DMS114 treated with DMSO at 0.1 percent for 48 hours (cell line): ENCODE measurements around the gene SLC1A5.
"Not testable (repeated sequence)": the region's sequence is repeated elsewhere in the genome, so short reads cannot be mapped to it uniquely, and the experiment has no call there.

Experiments
- DNase-seq: peaks from one replicate; lab custom pipeline; 2025; ENCODE audit not compliant: unreplicated experiment; lab: John Stamatoyannopoulos, UW

The SLC1A5 gene

GRCh38 chr19:46788262-46788967, at the start of gene SLC1A5:
Gene SLC1A5 (minus strand): TSS chr19:46788594. CDS start chr19:46787965, 629 bp downstream.
- peak; percentile 86 for DNase-seq

GRCh38 chr19:46838160-46838559, 49.8 kb upstream of the SLC1A5 start:
- DNase-seq, result no peak

DNA sequence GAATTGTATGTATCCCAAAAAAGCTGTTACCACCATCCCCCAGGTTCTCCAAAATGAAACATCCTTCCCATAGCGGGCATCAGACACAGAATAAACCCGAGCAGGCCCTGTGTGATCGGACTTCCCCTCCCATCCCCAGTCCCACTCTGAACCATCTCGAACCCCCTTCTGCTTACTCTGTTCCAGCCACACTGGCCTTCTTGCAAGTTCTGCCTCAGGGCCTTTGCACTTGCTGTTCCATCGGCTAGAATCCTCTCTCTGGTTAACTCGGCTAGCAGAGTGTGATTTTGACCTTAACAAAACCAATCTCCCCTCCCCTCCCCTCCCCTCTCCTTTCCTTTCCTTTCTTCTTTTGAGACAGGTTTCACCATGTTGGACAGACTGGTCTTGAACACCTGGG, 46.6 kb upstream of the SLC1A5 start:
- DNase-seq, result no peak

DNA sequence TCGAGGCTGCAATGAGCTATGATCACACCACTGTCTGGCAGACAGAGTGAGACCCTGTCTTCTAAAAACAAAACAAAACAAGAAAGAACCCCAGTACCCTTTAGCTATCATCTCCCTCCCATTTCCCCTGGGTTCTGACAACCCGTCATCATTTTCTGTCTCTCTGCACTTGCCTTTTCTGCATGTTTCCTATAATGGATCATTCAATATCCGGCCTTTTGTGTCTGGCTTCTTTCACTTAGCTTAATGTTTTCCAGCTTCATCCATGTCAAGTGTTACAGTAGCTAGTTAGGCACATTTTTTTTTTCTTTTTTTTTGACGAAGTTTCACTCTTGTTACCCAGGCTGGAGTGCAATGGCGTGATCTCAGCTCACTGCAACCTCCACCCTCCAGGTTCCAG, 45.7 kb upstream of the SLC1A5 start:
- no peak for DNase-seq

GRCh38 chr19:46830864-46831263, 42.5 kb upstream of the SLC1A5 start:
- no peak for DNase-seq

DNA sequence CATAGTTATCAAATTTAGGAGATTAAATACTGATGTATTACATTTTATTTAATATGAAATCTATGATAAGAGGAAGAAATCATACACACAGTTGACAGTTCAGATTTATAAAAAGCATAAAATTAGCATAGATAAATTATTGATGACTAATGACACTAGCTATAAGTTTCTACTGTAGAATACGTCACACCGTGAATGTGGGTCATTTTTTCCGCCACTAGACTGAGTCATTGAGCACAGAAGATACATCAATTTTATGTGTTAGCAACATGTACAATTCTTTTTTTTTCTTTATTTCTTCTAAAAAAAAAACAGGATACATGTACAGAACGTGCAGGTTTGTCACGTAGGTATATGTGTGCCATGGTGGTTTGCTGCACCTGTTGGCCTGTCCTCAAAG, 40.1 kb upstream of the SLC1A5 start:
- DNase-seq, result no peak

GRCh38 chr19:46825731-46826055, 37.3 kb upstream of the SLC1A5 start:
- DNase-seq, result no peak

DNA sequence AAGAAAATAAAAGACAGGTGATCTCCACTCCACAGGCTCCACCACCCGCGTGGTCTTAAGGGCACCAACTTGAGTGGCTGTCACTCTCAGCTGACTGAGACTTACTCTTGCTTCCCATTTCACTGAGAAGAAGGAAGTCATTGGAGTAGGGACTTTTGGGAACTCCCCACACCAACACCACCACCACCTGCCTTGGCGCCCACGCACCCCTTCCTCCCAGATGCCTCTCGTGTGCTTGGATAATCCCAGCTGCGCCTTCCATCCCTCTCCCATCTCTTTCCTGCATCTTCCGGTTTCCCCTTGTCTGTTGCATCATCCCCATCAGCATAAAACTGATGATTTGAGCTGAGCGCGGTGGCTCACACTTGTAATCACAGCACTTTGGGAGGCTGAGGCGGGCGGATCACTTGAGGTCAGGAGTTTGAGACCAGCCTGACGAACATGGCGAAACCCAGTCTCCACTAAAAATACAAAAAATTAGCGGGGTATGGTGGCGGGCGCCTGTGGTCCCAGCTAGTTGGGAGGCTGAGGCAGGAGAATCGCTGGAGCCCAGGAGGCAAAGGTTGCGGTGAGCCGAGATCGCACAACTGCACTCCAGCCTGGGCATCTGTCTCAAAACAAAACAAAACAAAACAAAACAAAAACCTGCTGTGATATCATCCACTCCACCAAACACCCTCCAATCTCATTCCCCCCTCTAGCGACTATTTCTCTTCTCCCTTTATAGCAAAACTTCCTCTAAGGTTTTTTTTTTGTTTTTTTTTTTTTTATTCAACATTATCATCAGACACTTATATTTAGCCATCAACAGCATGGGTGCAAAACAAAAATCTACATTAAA, 36.7 kb upstream of the SLC1A5 start:
- DNase-seq, result peak; percentile 30

GRCh38 chr19:46823049-46823448, 34.7 kb upstream of the SLC1A5 start:
- no peak for DNase-seq

DNA sequence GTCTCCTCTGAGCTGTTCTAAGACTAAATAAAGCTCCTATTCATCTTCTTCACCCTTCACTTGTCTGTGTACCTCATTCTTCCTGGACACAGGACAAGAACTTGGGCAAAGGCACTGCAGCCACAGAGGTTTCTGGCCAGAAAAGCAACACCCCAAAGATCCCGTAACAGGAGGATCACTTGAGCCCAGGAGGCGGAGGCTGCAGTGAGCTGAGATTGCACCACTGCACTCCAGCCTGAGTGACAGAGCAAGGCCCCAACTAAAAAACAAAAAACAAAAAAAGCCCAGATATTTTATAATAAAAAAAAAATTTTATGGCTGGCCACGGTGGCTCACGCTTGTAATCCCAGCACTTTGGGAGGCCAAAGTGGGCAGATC, 34.0 kb upstream of the SLC1A5 start:
- not testable (repeated sequence) for DNase-seq

DNA sequence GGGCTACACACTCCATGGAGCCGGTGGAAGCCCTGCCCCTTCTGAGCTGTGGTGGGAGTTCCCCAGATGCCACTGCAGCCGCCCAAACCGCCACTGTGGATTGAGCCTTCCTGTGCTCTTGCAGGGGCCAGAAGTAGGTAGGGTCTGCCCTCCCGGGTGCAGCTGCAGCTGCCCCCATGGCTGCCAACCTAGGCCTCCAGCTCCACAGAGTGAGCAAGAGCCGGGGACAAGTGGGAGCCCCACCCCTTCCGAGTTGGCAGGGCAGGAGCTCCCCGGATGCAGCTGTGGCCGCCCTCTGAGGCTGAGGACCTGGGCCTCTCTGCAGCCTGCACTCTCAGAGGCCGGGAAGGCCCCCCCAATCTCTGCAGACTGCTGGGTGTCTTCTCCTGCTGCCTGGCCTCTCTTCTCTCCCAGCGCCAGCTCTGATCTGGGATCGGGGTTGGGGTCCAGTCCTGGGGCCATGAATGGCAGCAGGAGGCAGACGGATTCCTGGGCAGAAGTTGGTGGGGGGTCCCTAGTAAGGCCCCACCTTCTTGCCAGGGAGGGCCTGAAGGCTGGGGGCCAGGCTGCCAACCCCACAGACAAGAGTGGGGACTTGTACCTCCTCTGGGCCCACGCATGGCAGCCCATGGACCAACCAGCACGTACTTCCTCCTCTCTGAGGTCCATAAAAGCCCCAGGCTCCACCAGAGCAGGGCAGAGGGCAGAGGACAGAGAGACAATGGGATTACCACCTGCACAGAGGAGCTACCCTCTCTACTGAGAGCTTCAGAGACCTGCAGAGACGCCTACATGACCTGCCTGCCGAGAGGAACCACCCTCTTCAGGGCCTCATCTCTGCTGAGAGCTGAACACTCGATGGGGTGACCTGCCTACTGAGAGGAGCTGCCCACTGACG, 33.4 kb upstream of the SLC1A5 start:
- DNase-seq, result no peak

GRCh38 chr19:46818812-46819211, 30.4 kb upstream of the SLC1A5 start:
- DNase-seq, result no peak

- no peak for DNase-seq
These were observed 27.6 kb upstream of the SLC1A5 start for GRCh38 chr19:46815833-46816627.

DNA sequence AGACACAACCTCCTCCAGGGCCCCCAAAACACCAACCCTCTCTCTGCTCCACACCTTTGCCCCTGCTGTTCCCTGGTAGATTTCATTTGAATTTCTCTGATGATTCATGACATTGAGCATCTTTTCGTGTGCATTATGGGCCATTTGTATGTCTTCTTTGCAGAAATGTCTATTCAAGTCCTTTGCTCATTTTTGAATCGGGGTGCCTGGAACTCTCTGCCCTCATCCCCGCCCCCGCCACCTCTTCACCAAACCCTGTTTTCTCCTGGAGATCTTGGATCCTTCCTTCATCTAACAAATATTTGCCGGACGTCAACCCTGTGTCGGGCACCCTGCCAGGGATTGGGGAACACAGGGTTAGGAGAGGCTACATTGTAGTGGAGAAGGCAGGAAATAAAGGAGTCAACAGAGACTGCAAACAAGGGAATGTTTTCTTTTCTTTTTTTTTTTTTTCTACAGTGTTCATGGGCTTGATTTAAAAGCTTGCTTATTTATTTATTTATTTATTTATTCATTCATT, 25.5 kb upstream of the SLC1A5 start:
- no peak for DNase-seq

DNA sequence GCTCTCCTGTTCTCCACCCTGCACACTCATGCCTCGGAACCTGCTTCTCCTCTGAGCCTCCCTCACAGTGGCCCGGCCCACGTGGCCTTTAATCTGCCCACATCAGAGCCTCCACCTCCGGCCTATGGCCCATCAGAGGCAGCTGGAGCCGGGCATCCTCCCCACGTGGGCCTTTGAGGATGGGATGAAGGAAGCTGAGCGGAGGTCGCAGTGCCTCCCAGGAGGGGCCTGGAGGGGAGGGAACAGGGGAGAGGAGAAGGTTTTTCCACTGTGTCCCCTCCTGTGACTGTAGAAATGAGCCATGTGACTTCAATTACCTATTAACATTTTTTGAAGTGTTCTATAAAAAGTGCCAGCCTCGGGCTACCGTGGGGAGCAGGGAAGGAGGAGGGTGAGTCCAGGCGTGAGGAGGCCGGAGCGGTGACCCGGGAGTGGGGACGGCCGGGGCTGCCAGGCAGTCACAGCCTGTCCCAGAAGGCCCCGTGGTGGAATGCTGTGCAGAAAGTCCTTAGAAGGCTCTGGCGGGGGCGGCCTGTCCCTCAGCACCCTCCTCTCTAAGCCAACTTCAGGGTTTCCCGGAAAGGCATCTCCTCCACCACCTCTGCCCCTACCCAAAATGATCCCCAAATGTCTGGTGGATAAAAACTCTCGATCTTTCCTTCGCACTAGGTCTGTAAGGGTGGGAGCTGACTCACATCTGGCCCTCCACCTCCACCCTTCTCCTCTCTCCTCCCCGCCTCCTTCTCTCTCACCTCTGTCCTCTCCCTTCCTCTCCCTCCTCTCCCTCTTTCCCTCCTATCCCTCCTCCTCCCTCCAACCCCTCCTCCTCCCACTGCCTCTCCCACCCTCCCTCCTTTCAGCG, 24.8 kb upstream of the SLC1A5 start:
- DNase-seq, result no peak

DNA sequence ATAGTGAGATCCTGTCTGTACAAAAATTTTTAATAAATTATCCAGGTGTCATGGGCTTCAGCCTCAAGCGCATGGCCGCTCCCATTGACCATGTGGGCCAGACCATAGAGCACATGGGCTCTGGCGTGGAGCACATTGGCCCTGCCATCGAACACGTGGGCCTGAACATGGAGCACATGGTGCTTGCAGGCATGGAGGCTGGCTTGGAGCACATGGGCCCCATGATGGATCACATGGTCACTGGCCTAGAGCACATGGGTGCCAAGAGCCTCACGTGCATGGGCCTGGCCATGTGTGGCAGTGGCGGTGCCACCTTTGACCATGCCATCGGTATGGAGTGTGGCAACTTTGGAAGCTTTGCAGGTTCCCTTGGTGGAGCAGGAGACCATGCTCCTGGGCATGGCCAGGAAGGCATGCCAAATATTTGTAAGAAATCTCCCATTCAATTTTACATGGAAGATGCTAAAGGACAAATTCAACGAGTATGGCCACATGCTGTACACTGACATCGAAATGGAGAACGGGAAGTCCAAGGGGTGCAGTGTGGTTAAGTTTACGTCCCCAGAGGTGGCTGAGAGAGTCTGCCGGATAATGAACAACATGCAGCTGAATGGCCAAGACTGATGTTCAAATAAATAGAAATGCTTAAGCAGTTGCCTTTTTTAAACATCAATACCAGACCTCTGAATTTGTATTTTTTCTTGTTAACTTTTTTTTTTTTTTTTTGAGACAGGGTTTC, 21.3 kb upstream of the SLC1A5 start:
- no peak for DNase-seq

DNA sequence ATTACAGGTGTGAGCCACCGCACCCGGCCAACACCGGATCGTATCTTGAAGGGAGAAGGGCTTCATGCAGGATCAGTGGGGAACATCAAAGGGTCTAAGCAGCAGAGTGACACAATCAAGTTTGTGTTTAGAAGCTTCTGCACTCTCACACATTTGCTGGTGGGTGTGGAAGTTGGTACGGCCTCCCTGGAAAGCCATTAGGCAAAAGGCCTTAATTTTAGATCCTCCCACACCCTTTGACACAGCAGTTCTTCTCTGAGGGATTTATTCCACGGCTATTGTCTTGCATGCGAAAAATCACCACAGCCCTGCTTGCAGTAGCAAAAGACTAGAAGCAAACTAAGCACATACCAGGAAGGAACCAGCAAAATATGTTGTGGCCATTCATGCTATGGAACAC, 18.3 kb upstream of the SLC1A5 start:
- no peak for DNase-seq

GRCh38 chr19:46804432-46804831, 16.0 kb upstream of the SLC1A5 start:
- not testable (repeated sequence) for DNase-seq

DNA sequence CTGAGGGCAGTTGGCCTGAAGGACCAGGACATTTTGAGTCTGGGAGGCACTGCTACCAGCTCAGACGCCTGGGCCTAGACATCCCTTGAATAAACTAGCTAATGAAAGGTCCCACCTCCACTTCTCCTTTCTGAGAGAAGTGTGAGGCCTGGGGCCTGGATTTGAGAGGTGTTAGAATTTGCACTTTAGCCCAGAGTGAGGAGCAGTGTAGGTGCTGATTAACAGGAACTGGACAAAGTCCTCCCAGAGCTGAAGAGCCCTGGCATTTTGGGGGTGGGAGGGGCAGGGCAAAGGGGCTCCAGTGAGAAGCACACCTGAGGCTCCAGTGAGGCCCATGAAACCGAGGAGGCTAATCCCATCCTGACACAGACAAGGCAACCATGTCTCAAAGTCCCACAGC, 15.2 kb upstream of the SLC1A5 start:
- DNase-seq, result no peak
